Loucy (cell line): ENCODE results near the gene NKX2-3.

Experiments
- H2AFZ ChIP-seq: fragments of 200-600 bp; sonication (generic); 2 replicates; pipeline ENCODE4 v1.6.0; 2016; ENCODE audit warnings: antibody characterized with exemption, mild to moderate bottlenecking, low read length, moderate library complexity
- H3F3A ChIP-seq: fragments of 200-600 bp; 2 replicates; pipeline ENCODE4 v1.6.0; 2016; ENCODE audit warnings: antibody characterized with exemption, low read depth, mild to moderate bottlenecking
- H3K27me3 ChIP-seq: fragments of 200-600 bp; sonication (generic); 2 replicates; pipeline ENCODE4 v1.6.1; 2014; ENCODE audit warnings: low read length, mild to moderate bottlenecking; ENCODE audit not compliant: insufficient read depth, poor library complexity, severe bottlenecking
- H3K36me3 ChIP-seq: fragments of 200-600 bp; sonication (generic); 2 replicates; pipeline ENCODE4 v1.6.1; 2016; ENCODE audit warnings: low read length; ENCODE audit not compliant: insufficient read depth
- H3K4me1 ChIP-seq: fragments of 200-600 bp; sonication (generic); 2 replicates; pipeline ENCODE4 v1.5.1; 2014; ENCODE audit warnings: low read length, mild to moderate bottlenecking; ENCODE audit not compliant: insufficient read depth, poor library complexity, severe bottlenecking
- H3K4me2 ChIP-seq: fragments of 200-600 bp; sonication (generic); 2 replicates; pipeline ENCODE4 v1.6.0; 2014; ENCODE audit warnings: antibody characterized with exemption, low read length, low read depth, mild to moderate bottlenecking; ENCODE audit not compliant: poor library complexity, severe bottlenecking
- H3K4me3 ChIP-seq: fragments of 200-600 bp; sonication (generic); 2 replicates; pipeline ENCODE4 v1.5.1; 2014; ENCODE audit warnings: low read length, mild to moderate bottlenecking, mixed read lengths; ENCODE audit not compliant: poor library complexity, severe bottlenecking
- H3K79me2 ChIP-seq: fragments of 200-600 bp; sonication (generic); 2 replicates; pipeline ENCODE4 v1.6.1; 2014; ENCODE audit warnings: low read length; ENCODE audit not compliant: insufficient read depth
- H3K9ac ChIP-seq: fragments of 200-600 bp; sonication (generic); 2 replicates; pipeline ENCODE4 v1.6.0; 2014; ENCODE audit warnings: mild to moderate bottlenecking, low read depth, low read length, moderate library complexity; ENCODE audit not compliant: poor library complexity, severe bottlenecking
- H3K9me2 ChIP-seq: fragments of 200-600 bp; sonication (generic); replicated peaks from 2 replicates; pipeline ENCODE4 v1.6.1; 2016; ENCODE audit warnings: low read depth, low read length, mixed read lengths
- H3K9me3 ChIP-seq: fragments of 200-600 bp; sonication (generic); 2 replicates; pipeline ENCODE4 v1.6.1; 2014; ENCODE audit warnings: mild to moderate bottlenecking, antibody characterized with exemption, low read length, low read depth; ENCODE audit not compliant: insufficient read depth
- H4K20me1 ChIP-seq: fragments of 200-600 bp; sonication (generic); 2 replicates; pipeline ENCODE4 v1.6.0; 2014; ENCODE audit warnings: antibody characterized with exemption, low read length, mild to moderate bottlenecking; ENCODE audit not compliant: insufficient read depth, poor library complexity, severe bottlenecking
- CTCF ChIP-seq: fragments of 200-600 bp; sonication (generic); conservative IDR thresholded peaks from 2 replicates; pipeline ENCODE4 v1.5.1; 2014; ENCODE audit warnings: mild to moderate bottlenecking, antibody characterized with exemption, low read length
- EZH2phosphoT487 ChIP-seq: fragments of 200-600 bp; IDR thresholded peaks from 2 replicates; pipeline ENCODE4 v1.6.1; 2018; ENCODE audit warnings: antibody characterized with exemption, mild to moderate bottlenecking, moderate library complexity, borderline replicate concordance

Gene NKX2-3

GRCh38 chr10:99520847-99521764 lies 11.6 kb upstream of the NKX2-3 start:
- Histone ChIP-seq H3K4me1 (no peaks in the 10 kb centered on the region), H3K9ac (no peak overlapping the region), H2AFZ (no peak overlapping the region), H3K4me2 (no peak overlapping the region), H3K79me2 (no peaks in the 10 kb centered on the region), H3K36me3 (no peaks in the 10 kb centered on the region), H3F3A (no peaks in the 10 kb centered on the region), H3K9me2 (no peaks in the 10 kb centered on the region), H3K9me3 (no peaks in the 10 kb centered on the region), H3K27me3 (no peaks in the 10 kb centered on the region), H3K4me3 (no peak overlapping the region), H4K20me1 (no peaks in the 10 kb centered on the region)
- TF ChIP-seq CTCF: no peak
- no peak for TF ChIP-seq EZH2phosphoT487

DNA sequence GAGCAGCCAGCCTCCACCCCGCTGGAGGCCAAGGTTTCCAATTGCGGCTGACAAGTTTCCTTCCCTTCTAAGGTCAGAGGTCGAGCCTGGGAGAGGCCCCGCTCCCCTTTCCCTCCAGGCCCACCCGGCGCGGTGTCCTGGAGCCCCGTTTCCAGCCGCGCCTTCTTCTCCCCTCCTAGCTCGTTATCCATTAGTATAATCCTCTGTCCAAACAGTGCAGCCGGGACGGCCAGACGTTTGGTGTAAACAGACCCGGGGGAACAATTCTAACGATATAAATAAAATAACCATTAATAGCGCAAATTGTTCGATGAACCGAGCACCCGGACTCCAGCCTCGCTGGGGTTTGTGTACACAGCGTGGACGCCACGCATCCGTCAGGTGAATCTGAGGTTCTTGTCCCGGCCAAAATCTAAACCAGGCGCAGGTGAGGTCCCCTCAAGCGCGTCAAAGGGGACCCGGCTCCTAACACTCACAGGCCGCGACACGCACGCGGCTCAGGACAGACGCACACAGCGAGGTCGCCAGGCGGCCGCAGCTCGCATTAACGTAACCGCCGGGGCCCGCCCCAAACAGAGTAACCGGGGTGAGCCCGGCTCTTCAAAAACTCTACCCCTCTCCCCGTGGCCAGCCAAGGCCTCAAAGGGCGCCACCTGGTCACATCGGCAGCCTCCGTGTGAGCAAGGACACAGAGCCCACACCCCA lies 10.8 kb upstream of the NKX2-3 start:
- Histone ChIP-seq H3K4me2 (no peak overlapping the region), H3K9ac (no peak overlapping the region), H3K4me1 (no peaks in the 10 kb centered on the region), H3K79me2 (no peaks in the 10 kb centered on the region), H3K9me3 (no peaks in the 10 kb centered on the region), H2AFZ (no peak overlapping the region), H3F3A (no peaks in the 10 kb centered on the region), H4K20me1 (no peaks in the 10 kb centered on the region), H3K36me3 (no peaks in the 10 kb centered on the region), H3K9me2 (no peaks in the 10 kb centered on the region), H3K4me3 (no peak overlapping the region), H3K27me3 (no peaks in the 10 kb centered on the region)
- no peak for TF ChIP-seq EZH2phosphoT487
- TF ChIP-seq CTCF: no peak

GRCh38 chr10:99522470-99523250 lies 10.1 kb upstream of the NKX2-3 start:
- H3K27me3 ChIP-seq: no peaks in the 10 kb centered on the region
- no peak overlapping the region for H3K9ac ChIP-seq
- no peak overlapping the region for H3K4me3 ChIP-seq
- H3K9me3 ChIP-seq: no peaks in the 10 kb centered on the region
- H3K4me2 ChIP-seq: no peak overlapping the region
- no peaks in the 10 kb centered on the region for H3K9me2 ChIP-seq
- no peaks in the 10 kb centered on the region for H4K20me1 ChIP-seq
- H3F3A ChIP-seq: no peaks in the 10 kb centered on the region
- TF ChIP-seq EZH2phosphoT487 (no peak), CTCF (no peak)
- H2AFZ ChIP-seq: no peak overlapping the region
- H3K4me1 ChIP-seq: no peaks in the 10 kb centered on the region
- no peaks in the 10 kb centered on the region for H3K79me2 ChIP-seq
- no peaks in the 10 kb centered on the region for H3K36me3 ChIP-seq
